Right atrium auricular region (tissue), 2 donors: ENCODE results near the gene MEF2D. TPM values are rescaled to one million over a fixed set of nuclear protein-coding genes. Genes with fewer than 3 reads are reported as not detected.

Experiments used
- DNase-seq: peaks from one replicate; pipeline ENCODE4 v3.0.0-alpha.2; 2019; ENCODE audit warnings: low spot score
- H3K27ac ChIP-seq, 2 donors: fragments of 200-600 bp; sonication (generic); 1 replicate in 1 of 2; 2 replicates in 1 of 2; pipeline ENCODE4 v1.5.1; 2016 to 2019
- H3K27me3 ChIP-seq, 2 donors: fragments of 200-600 bp; sonication (generic); one replicate each; pipeline versions ENCODE4 v1.5.1 to v1.6.0; 2017 to 2019
- H3K36me3 ChIP-seq: fragments of 200-600 bp; sonication (generic); one replicate; pipeline ENCODE4 v1.5.1; 2016
- H3K4me1 ChIP-seq, 2 donors: fragments of 200-600 bp; sonication (generic); one replicate each; pipeline versions ENCODE4 v1.5.1 to v1.6.0; 2017 to 2019
- H3K4me3 ChIP-seq, 2 donors: fragments of 200-600 bp; sonication (generic); 1 replicate in 1 of 2; 2 replicates in 1 of 2; pipeline ENCODE4 v1.5.1; 2017 to 2019; ENCODE audit warnings: mild to moderate bottlenecking in 1 of 2, moderate library complexity in 1 of 2
- H3K9me3 ChIP-seq, 2 donors: fragments of 200-600 bp; sonication (generic); one replicate each; pipeline ENCODE4 v1.5.1; 2019
- CTCF ChIP-seq, 2 donors: fragments of 200-600 bp; sonication (generic); IDR thresholded peaks; one replicate each; pipeline ENCODE4 v1.5.1; 2019; ENCODE audit warnings: antibody characterized with exemption in 2 of 2
- total RNA-seq, 2 donors: library from RNA; depleted of rRNA; stranded (reverse); fragments of >200 nt; gene quantifications; one replicate each; pipeline ENCODE4 v1.1.0, GENCODE V29; 2016

MEF2D gene
- total RNA-seq, 2 donors from 2014 or later: 80.1 to 104 TPM

GRCh38 chr1:156428746-156429288 is 71.8 kb downstream of the MEF2D start:
- Histone ChIP-seq H3K36me3 (no peaks in the 10 kb centered on the region), H3K27me3 (peaks cover 9 to 16% of the 10 kb centered on the region in 2 donors), H3K27ac (no peak overlapping the region), H3K4me3 (no peak overlapping the region), H3K4me1 (no peaks in the 10 kb centered on the region), H3K9me3 (no peaks in the 10 kb centered on the region)
- no peak for TF ChIP-seq CTCF (IDR thresholded peaks at IDR 0.05)
- no peak for DNase-seq

GRCh38 chr1:156427957-156428356 is 72.6 kb downstream of the MEF2D start:
- Histone ChIP-seq H3K9me3 (no peaks in the 10 kb centered on the region), H3K4me3 (no peak overlapping the region), H3K27ac (no peak overlapping the region), H3K36me3 (no peaks in the 10 kb centered on the region), H3K4me1 (no peaks in the 10 kb centered on the region), H3K27me3 (peaks cover 9 to 15% of the 10 kb centered on the region in 2 donors)
- no peak for DNase-seq
- no peak for TF ChIP-seq CTCF (IDR thresholded peaks at IDR 0.05)

- H3K36me3 ChIP-seq: no peaks in the 10 kb centered on the region
- H3K27ac ChIP-seq: no peak overlapping the region
- peaks cover 19 to 21% of the 10 kb centered on the region in 2 donors for H3K27me3 ChIP-seq
- H3K4me1 ChIP-seq: peaks cover 0 to 12% of the 10 kb centered on the region in 2 donors
- no peaks in the 10 kb centered on the region for H3K9me3 ChIP-seq
- DNase-seq: no peak
- H3K4me3 ChIP-seq: no peak overlapping the region
- TF ChIP-seq CTCF (IDR thresholded peaks at IDR 0.05): no peak
Observed at GRCh38 chr1:156425943-156426342, 74.6 kb downstream of the MEF2D start.

GRCh38 chr1:156424806-156425432 is 75.7 kb downstream of the MEF2D start:
- Histone ChIP-seq H3K4me3 (no peak overlapping the region), H3K27ac (no peak overlapping the region), H3K9me3 (no peaks in the 10 kb centered on the region), H3K4me1 (peaks cover 0 to 22% of the 10 kb centered on the region in 2 donors), H3K36me3 (no peaks in the 10 kb centered on the region), H3K27me3 (peaks cover 23 to 29% of the 10 kb centered on the region in 2 donors)
- TF ChIP-seq CTCF (IDR thresholded peaks at IDR 0.05): no peak
- no peak for DNase-seq

- H3K4me1 ChIP-seq: peaks cover 0 to 25% of the 10 kb centered on the region in 2 donors
- DNase-seq: no peak
- no peak overlapping the region for H3K4me3 ChIP-seq
- H3K27me3 ChIP-seq: peaks cover 32 to 34% of the 10 kb centered on the region in 2 donors
- no peak for TF ChIP-seq CTCF (IDR thresholded peaks at IDR 0.05)
- no peaks in the 10 kb centered on the region for H3K9me3 ChIP-seq
- no peak overlapping the region for H3K27ac ChIP-seq
- no peaks in the 10 kb centered on the region for H3K36me3 ChIP-seq
Observed at GRCh38 chr1:156423422-156424352, 76.9 kb downstream of the MEF2D start.
